CD14-positive monocyte (primary cell): Measurements from ENCODE around the gene SLC22A12. TPM values are rescaled to one million over a fixed set of nuclear protein-coding genes. Genes with fewer than 3 reads are reported as not detected.

Experiments used
- DNase-seq, 3 donors: peaks; one replicate each; pipeline ENCODE4 v3.0.0-alpha.2; 2011 to 2022
- H2AFZ ChIP-seq: 2 replicates; pipeline ENCODE4 v1.6.0; 2012; ENCODE audit warnings: mild to moderate bottlenecking, low read depth, low read length, inconsistent platforms; ENCODE audit not compliant: insufficient read depth, poor library complexity, severe bottlenecking
- H3K27ac ChIP-seq, 2 donors: 1 replicate in 1 of 2; 2 replicates in 1 of 2; pipeline ENCODE4 v1.5.1; 2012 to 2013; ENCODE audit warnings: low read length in 2 of 2, control low read depth in 1 of 2, inconsistent platforms in 1 of 2, low read depth in 1 of 2, mild to moderate bottlenecking in 1 of 2
- H3K27me3 ChIP-seq, 2 donors: one replicate each; pipeline versions ENCODE4 v1.6.0 to v1.6.1; 2011 to 2013; ENCODE audit warnings: low read length in 2 of 2; ENCODE audit not compliant: control insufficient read depth in 2 of 2, insufficient read depth in 2 of 2
- H3K36me3 ChIP-seq, 2 donors: replicated peaks in 1 of 2; 1 replicate in 1 of 2; 2 replicates in 1 of 2; pipeline versions ENCODE4 v1.5.1 to v1.6.1; 2012 to 2013; ENCODE audit warnings: low read length in 2 of 2, control low read depth in 1 of 2, inconsistent platforms in 1 of 2, mild to moderate bottlenecking in 1 of 2; ENCODE audit not compliant: insufficient read depth in 2 of 2, control insufficient read depth in 1 of 2
- H3K4me1 ChIP-seq, 2 donors: 1 replicate in 1 of 2; 2 replicates in 1 of 2; pipeline versions ENCODE4 v1.5.1 to v1.6.1; 2012 to 2013; ENCODE audit warnings: low read length in 2 of 2, control low read depth in 1 of 2, inconsistent platforms in 1 of 2, mild to moderate bottlenecking in 1 of 2, moderate library complexity in 1 of 2; ENCODE audit not compliant: insufficient read depth in 2 of 2, control insufficient read depth in 1 of 2
- H3K4me2 ChIP-seq: replicated peaks from 2 replicates; pipeline ENCODE3; 2012; ENCODE audit warnings: low read length, moderate library complexity, mild to moderate bottlenecking; ENCODE audit not compliant: poor library complexity, severe bottlenecking; ENCODE audit errors: extremely low read depth
- H3K4me3 ChIP-seq, 3 experiments: fragments of 200-600 bp in 1 of 3; sonication (generic) in 1 of 3; replicated peaks in 1 of 3; 1 replicate in 2 of 3; 2 replicates in 1 of 3; pipeline ENCODE4 v1.5.1; 2011 to 2013; ENCODE audit warnings: low read length in 3 of 3, mild to moderate bottlenecking in 3 of 3, control low read depth in 2 of 3, low read depth in 2 of 3, inconsistent platforms in 1 of 3, moderate library complexity in 1 of 3
- H3K79me2 ChIP-seq: 2 replicates; pipeline ENCODE4 v1.6.0; 2012; ENCODE audit warnings: mild to moderate bottlenecking, control low read depth, inconsistent platforms, low read length, moderate library complexity; ENCODE audit not compliant: insufficient read depth
- H3K9ac ChIP-seq: 2 replicates; pipeline ENCODE4 v1.6.0; 2017; ENCODE audit warnings: low read length, mild to moderate bottlenecking; ENCODE audit not compliant: insufficient read depth, poor library complexity, severe bottlenecking
- H3K9me3 ChIP-seq, 2 donors: replicated peaks in 1 of 2; 1 replicate in 1 of 2; 2 replicates in 1 of 2; pipeline versions ENCODE4 v1.5.1 to v1.6.1; 2012 to 2013; ENCODE audit warnings: low read length in 2 of 2, control low read depth in 1 of 2; ENCODE audit not compliant: control insufficient read depth in 1 of 2, insufficient read depth in 1 of 2
- H4K20me1 ChIP-seq: 2 replicates; pipeline ENCODE4 v1.6.0; 2012; ENCODE audit warnings: mild to moderate bottlenecking, low read length, control low read depth, moderate library complexity; ENCODE audit not compliant: insufficient read depth
- H3K27ac Mint-ChIP-seq, 7 donors: one replicate each; pipeline ENCODE4 v1.8.0; 2020; ENCODE audit warnings: mild to moderate bottlenecking in 7 of 7, mixed read lengths in 7 of 7, moderate library complexity in 6 of 7, inconsistent platforms in 2 of 7
- H3K27me3 Mint-ChIP-seq, 3 donors: one replicate each; pipeline ENCODE4 v1.8.0; 2021 to 2022; ENCODE audit warnings: low read depth in 3 of 3, mild to moderate bottlenecking in 3 of 3, mixed read lengths in 3 of 3, moderate library complexity in 3 of 3, inconsistent platforms in 1 of 3
- H3K36me3 Mint-ChIP-seq, 2 donors: one replicate each; pipeline ENCODE4 v1.8.0; 2020; ENCODE audit warnings: mixed read lengths in 2 of 2, inconsistent platforms in 1 of 2, mild to moderate bottlenecking in 1 of 2
- H3K4me1 Mint-ChIP-seq: one replicate; pipeline ENCODE4 v1.8.0; 2020; ENCODE audit warnings: mild to moderate bottlenecking, mixed read lengths
- H3K4me3 Mint-ChIP-seq, 2 donors: one replicate each; pipeline ENCODE4 v1.8.0; 2020; ENCODE audit warnings: mild to moderate bottlenecking in 2 of 2, mixed read lengths in 2 of 2, moderate library complexity in 1 of 2
- H3K9me3 Mint-ChIP-seq, 7 donors: one replicate each; pipeline ENCODE4 v1.8.0; 2020 to 2022; ENCODE audit warnings: mixed read lengths in 7 of 7, mild to moderate bottlenecking in 6 of 7, moderate library complexity in 6 of 7, inconsistent platforms in 2 of 7
- WGBS: methylation state at CpG from one replicate; pipeline ENCODE4 v1.1.5; 2013; ENCODE audit warnings: missing lambda C conversion rate; ENCODE audit not compliant: insufficient coverage; 5-methylcytosine and 5-hydroxymethylcytosine counted together
- intact Hi-C, 2 donors: fragments of 100-400 bp; cut with micrococcal nuclease; formaldehyde crosslinking; loops; one replicate each; pipeline versions ENCODE4 v1.15.0 to v1.15.1; 2023
- polyA plus RNA-seq, 3 donors: library from polyadenylated mRNA; depleted of rRNA in 1 of 3; unstranded in 2 of 3; stranded (reverse) in 1 of 3; fragments of 300-500 nt in 2 of 3; fragments of >200 nt in 1 of 3; fragmentation: Illumina TruSeq in 2 of 3; gene quantifications; 1 replicate in 2 of 3; 2 replicates in 1 of 3; pipeline ENCODE4 v1.2.3, GENCODE V29; 2012 to 2021
- TF ChIP-seq, protein P1 (sequence below): fragments of 200-600 bp; IDR thresholded peaks from one replicate; pipeline ENCODE4 v1.8.0; 2022; ENCODE audit warnings: antibody characterized with exemption, mild to moderate bottlenecking

The SLC22A12 gene
- polyA plus RNA-seq, 3 donors, result not detected

DNA sequence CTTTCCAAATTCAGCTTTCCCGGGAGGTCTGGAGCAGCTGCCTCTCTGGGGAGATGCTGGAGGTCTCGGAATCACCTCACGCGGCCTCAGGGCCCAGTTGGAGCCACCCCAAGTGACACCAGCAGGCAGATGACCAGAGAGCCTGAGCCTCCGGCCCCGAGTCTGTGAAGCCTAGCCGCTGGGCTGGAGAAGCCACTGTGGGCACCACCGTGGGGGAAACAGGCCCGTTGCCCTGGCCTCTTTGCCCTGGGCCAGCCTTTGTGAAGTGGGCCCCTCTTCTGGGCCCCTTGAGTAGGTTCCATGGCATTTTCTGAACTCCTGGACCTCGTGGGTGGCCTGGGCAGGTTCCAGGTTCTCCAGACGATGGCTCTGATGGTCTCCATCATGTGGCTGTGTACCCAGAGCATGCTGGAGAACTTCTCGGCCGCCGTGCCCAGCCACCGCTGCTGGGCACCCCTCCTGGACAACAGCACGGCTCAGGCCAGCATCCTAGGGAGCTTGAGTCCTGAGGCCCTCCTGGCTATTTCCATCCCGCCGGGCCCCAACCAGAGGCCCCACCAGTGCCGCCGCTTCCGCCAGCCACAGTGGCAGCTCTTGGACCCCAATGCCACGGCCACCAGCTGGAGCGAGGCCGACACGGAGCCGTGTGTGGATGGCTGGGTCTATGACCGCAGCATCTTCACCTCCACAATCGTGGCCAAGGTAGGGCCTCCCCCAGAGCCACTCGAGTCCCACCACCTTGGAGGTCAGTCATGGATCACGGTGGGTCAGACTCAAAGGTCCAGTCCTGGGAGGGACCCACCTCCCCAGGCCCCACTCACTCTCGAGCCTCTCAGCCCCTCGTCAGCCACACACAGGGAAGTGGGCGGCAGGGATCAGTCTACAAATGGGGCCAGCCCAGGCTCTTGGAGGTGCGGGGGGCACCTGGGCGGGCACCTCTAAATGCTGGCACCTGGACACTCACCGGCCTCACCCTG is 525 bp downstream of the SLC22A12 start:
- Mint-ChIP-seq H3K9me3 (peaks cover 8 to 22% (median 14%) of the 10 kb centered on the region in 7 donors), H3K4me3 (no peak overlapping the region), H3K36me3 (no peaks in the 10 kb centered on the region), H3K27ac (no peak overlapping the region), H3K4me1 (no peaks in the 10 kb centered on the region), H3K27me3 (peaks cover 0 to 3% (median 3%) of the 10 kb centered on the region in 3 donors)
- WGBS, result 95% methylated on average over 35 of the region's 36 CpGs
- Histone ChIP-seq H2AFZ (no peak overlapping the region), H3K79me2 (no peaks in the 10 kb centered on the region), H4K20me1 (no peaks in the 10 kb centered on the region), H3K36me3 (no peaks in the 10 kb centered on the region), H3K9ac (no peak overlapping the region), H3K4me3 (no peak overlapping the region), H3K27ac (no peak overlapping the region), H3K4me2 (no peak overlapping the region), H3K4me1 (no peaks in the 10 kb centered on the region), H3K9me3 (peaks cover 9 to 11% of the 10 kb centered on the region in 2 donors), H3K27me3 (no peaks in the 10 kb centered on the region)
- intact Hi-C loops, result no loop called here
- DNase-seq, result no peak
- TF ChIP-seq, protein P1, sequence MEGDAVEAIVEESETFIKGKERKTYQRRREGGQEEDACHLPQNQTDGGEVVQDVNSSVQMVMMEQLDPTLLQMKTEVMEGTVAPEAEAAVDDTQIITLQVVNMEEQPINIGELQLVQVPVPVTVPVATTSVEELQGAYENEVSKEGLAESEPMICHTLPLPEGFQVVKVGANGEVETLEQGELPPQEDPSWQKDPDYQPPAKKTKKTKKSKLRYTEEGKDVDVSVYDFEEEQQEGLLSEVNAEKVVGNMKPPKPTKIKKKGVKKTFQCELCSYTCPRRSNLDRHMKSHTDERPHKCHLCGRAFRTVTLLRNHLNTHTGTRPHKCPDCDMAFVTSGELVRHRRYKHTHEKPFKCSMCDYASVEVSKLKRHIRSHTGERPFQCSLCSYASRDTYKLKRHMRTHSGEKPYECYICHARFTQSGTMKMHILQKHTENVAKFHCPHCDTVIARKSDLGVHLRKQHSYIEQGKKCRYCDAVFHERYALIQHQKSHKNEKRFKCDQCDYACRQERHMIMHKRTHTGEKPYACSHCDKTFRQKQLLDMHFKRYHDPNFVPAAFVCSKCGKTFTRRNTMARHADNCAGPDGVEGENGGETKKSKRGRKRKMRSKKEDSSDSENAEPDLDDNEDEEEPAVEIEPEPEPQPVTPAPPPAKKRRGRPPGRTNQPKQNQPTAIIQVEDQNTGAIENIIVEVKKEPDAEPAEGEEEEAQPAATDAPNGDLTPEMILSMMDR, result no peak

DNA sequence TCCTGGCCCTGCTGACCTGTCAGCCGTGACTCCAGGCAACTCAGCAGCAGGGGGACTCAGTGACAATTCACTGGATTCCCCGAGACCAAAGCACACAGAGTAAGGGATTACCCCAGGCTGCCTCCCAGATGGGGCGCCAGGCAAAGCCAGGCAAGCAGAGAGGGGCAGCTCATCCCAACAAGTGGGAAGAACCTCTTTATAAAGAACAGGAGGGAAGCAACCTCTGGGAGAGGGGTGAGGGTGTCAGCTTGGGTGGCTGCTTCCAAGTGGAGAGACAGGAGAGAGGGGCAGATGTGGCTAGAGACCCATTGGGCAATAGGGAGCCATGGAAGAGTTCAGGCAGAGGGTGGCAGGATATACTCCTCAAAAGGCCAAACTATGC is 1.2 kb downstream of the SLC22A12 start:
- DNase-seq, result no peak
- Histone ChIP-seq H3K79me2 (no peaks in the 10 kb centered on the region), H3K36me3 (no peaks in the 10 kb centered on the region), H3K4me2 (no peak overlapping the region), H4K20me1 (no peaks in the 10 kb centered on the region), H3K9ac (no peak overlapping the region), H3K27ac (no peak overlapping the region), H3K4me1 (no peaks in the 10 kb centered on the region), H2AFZ (no peak overlapping the region), H3K27me3 (no peaks in the 10 kb centered on the region), H3K4me3 (no peak overlapping the region), H3K9me3 (peaks cover 9 to 11% of the 10 kb centered on the region in 2 donors)
- Mint-ChIP-seq H3K27me3 (peaks cover 0 to 3% (median 3%) of the 10 kb centered on the region in 3 donors), H3K4me3 (no peak overlapping the region), H3K4me1 (no peaks in the 10 kb centered on the region), H3K27ac (no peak overlapping the region), H3K36me3 (no peaks in the 10 kb centered on the region), H3K9me3 (peaks cover 8 to 20% (median 13%) of the 10 kb centered on the region in 7 donors)
- intact Hi-C loops, result no loop called here
- 88% methylated on average over 2 of the region's 3 CpGs for WGBS
- TF ChIP-seq, protein P1, result no peak
